Ishikawa (cell line): Measurements from ENCODE around the gene LAMC3.
A peak's percentile ranks its signal among the peaks of the same experiment; 100 is the strongest.

Source experiments
- CEBPB ChIP-seq: IDR thresholded peaks from 2 replicates; pipeline ENCODE4 v1.6.1; 2012
- CREB1 ChIP-seq: IDR thresholded peaks from 2 replicates; pipeline ENCODE4 v1.6.1; 2012; ENCODE audit warnings: low read depth
- EGR1 ChIP-seq: IDR thresholded peaks from 2 replicates; pipeline ENCODE4 v1.6.1; 2012
- EP300 ChIP-seq: IDR thresholded peaks from 2 replicates; pipeline ENCODE4 v1.6.1; 2012; ENCODE audit warnings: borderline replicate concordance
- FOXM1 ChIP-seq: IDR thresholded peaks from 2 replicates; pipeline ENCODE4 v1.6.1; 2012; ENCODE audit warnings: low read depth, borderline replicate concordance
- MAX ChIP-seq: IDR thresholded peaks from 2 replicates; pipeline ENCODE4 v1.6.1; 2012
- NFIC ChIP-seq: IDR thresholded peaks from 2 replicates; pipeline ENCODE4 v1.6.1; 2012
- RAD21 ChIP-seq: IDR thresholded peaks from 2 replicates; pipeline ENCODE4 v1.6.1; 2012; ENCODE audit warnings: low read depth
- REST ChIP-seq: IDR thresholded peaks from 2 replicates; pipeline ENCODE4 v1.6.1; 2012; ENCODE audit warnings: low read depth, mild to moderate bottlenecking
- TAF1 ChIP-seq: IDR thresholded peaks from 2 replicates; pipeline ENCODE4 v1.6.1; 2012; ENCODE audit warnings: low read depth, mild to moderate bottlenecking
- TCF12 ChIP-seq: IDR thresholded peaks from 2 replicates; pipeline ENCODE4 v1.6.1; 2012; ENCODE audit warnings: low read depth
- TEAD4 ChIP-seq: IDR thresholded peaks from 2 replicates; pipeline ENCODE4 v1.6.1; 2012
- USF1 ChIP-seq: IDR thresholded peaks from 2 replicates; pipeline ENCODE4 v1.6.1; 2012
- YY1 ChIP-seq: IDR thresholded peaks from 2 replicates; pipeline ENCODE4 v1.6.1; 2012; ENCODE audit warnings: low read depth
- ZBTB7A ChIP-seq: IDR thresholded peaks from 2 replicates; pipeline ENCODE4 v1.6.1; 2012; ENCODE audit warnings: low read depth

Gene LAMC3

GRCh38 chr9:131125038-131125287, 116.0 kb downstream of the LAMC3 start:
- TF ChIP-seq TAF1 (no peak), CEBPB (no peak), RAD21 (no peak), YY1 (no peak), MAX (no peak), NFIC (no peak), FOXM1 (no peak), EGR1 (no peak), TCF12 (no peak), CREB1 (no peak), TEAD4 (no peak), EP300 (no peak), ZBTB7A (no peak), REST (no peak), USF1 (no peak)

GRCh38 chr9:131125288-131126058, 116.5 kb downstream of the LAMC3 start, which contains the start of gene NUP214:
TSS of gene NUP214 (plus strand) at chr9:131125586. CDS start at chr9:131125705, 119 bp downstream.
- TF ChIP-seq CREB1 (peak; percentile 100), TEAD4 (peak; percentile 16; the same call in 1 of the 2 replicates), YY1 (no peak; the same call in 1 of the 2 replicates), MAX (peak; percentile 90), USF1 (peak; percentile 42; the same call in 1 of the 2 replicates), REST (no peak), RAD21 (no peak), EGR1 (peak; percentile 12; the same call in 1 of the 2 replicates), NFIC (peak; percentile 65; the same call in 1 of the 2 replicates), TAF1 (peak; percentile 92), TCF12 (peak; percentile 60)

- TF ChIP-seq MAX (no peak), CEBPB (no peak), TCF12 (no peak), YY1 (no peak)
Measured at GRCh38 chr9:131126059-131126426, 117.1 kb downstream of the LAMC3 start.

GRCh38 chr9:131129183-131129582, 120.2 kb downstream of the LAMC3 start:
- no peak for TF ChIP-seq EP300
- TF ChIP-seq FOXM1, result no peak
- TF ChIP-seq NFIC, result no peak
- TF ChIP-seq CREB1, result no peak
- no peak for TF ChIP-seq TAF1

- TF ChIP-seq NFIC, result peak; percentile 71
- TF ChIP-seq TCF12, result no peak
- TF ChIP-seq TEAD4, result no peak
- no peak for TF ChIP-seq CREB1
Measured at GRCh38 chr9:131138676-131139075, 129.7 kb downstream of the LAMC3 start.

GRCh38 chr9:131140112-131140511, 131.1 kb downstream of the LAMC3 start:
- TF ChIP-seq EP300 (no peak), TAF1 (no peak), ZBTB7A (no peak), TCF12 (no peak), NFIC (no peak), YY1 (no peak), CEBPB (no peak), FOXM1 (no peak), CREB1 (no peak)
